Fibroblast of gingiva (primary cell): ENCODE data around the gene PI4K2A.
"Not testable (repeated sequence)": the region's sequence is repeated elsewhere in the genome, so short reads cannot be mapped to it uniquely, and the experiment has no call there.

Experiments used
- DNase-seq: peaks from one replicate; pipeline ENCODE4 v3.0.0-alpha.2; 2011; ENCODE audit warnings: low read depth

The PI4K2A gene

GRCh38 chr10:97632949-97633884 lies 7.3 kb upstream of the PI4K2A start, which contains the start of gene MORN4:
Gene MORN4 (minus strand): TSS chr10:97633500. CDS start chr10:97619653, 13,847 bp downstream.
- peak; percentile 89 for DNase-seq

- DNase-seq = no peak
These were observed 6.5 kb upstream of the PI4K2A start for GRCh38 chr10:97633921-97634320.

DNA sequence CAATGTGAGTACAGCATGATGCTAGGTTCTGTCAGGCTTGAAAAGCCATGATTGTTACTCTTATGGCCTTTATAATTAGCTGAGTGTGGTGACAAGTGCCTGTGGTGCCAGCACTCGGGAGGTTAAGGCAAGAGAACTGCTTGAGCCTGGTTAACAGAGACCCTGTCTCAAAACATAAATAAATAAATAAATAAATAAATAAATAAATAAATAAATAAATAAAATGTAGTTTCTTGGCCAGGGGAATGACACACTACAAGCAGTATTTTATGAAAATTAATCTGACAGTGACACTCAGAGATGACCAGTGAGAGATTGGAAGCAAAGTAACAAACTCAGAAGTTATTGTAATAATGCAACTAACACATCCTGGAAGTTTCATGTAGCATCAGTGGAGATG lies 4.9 kb upstream of the PI4K2A start:
- DNase-seq = no peak

DNA sequence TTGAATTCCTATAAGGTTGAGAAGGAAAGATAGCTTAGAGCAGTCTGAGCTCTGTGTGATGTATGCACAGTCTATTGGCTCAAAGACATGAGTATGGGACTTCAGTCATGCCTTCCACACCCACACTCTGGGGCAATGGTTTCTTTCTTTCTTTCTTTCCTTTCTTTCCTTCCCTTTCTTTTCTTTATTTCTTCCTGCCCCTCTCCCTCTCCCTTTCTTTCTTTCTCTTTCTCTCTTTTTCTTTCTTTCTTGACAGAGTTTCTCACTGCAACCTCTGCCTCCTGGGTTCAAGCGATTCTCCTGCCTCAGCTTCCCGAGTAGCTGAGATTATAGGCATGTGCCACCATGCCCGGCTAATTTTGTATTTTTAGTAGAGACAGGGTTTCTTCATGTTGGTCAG lies 1.4 kb upstream of the PI4K2A start:
- not testable (repeated sequence) for DNase-seq

DNA sequence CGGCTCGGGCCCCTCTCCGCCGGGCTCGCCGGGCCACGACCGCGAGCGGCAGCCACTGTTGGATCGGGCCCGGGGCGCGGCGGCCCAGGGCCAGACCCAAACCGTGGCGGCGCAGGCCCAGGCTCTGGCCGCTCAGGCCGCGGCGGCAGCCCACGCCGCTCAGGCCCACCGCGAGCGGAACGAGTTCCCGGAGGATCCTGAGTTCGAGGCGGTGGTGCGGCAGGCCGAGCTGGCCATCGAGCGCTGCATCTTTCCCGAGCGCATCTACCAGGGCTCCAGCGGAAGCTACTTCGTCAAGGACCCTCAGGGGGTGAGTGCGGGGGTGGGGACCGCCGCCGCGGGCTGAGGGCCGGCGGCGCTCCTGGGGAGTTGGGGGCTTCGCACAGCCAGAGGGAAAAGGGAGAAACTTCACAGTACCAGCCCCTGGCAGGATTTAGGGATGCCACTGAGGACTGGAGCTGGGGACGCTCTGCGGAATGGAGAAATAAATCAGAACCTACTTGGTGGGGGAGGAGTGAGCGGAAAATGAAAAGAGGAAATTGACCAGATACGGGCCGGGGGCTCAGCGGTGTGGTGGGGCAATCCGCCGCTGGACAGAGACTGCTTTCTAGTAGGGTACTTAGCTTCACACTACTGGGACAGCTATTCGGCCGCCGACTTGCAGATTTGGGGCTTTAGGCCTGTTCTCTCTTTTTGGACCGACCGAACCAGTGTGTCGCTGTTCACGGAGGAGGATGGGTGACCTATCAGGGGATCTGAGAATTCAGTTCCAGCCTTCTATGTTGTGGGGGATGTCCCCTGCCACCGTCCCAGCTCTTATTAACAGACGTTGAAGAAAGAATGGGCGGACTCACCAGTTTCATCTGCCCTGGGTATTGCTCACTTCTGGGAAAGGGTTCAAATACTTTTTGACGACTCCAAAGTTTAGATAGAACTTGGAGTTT lies 669 bp downstream of the PI4K2A start:
- DNase-seq = peak; percentile 66

GRCh38 chr10:97642471-97643159 lies 2.1 kb downstream of the PI4K2A start:
- not testable (repeated sequence) for DNase-seq

DNA sequence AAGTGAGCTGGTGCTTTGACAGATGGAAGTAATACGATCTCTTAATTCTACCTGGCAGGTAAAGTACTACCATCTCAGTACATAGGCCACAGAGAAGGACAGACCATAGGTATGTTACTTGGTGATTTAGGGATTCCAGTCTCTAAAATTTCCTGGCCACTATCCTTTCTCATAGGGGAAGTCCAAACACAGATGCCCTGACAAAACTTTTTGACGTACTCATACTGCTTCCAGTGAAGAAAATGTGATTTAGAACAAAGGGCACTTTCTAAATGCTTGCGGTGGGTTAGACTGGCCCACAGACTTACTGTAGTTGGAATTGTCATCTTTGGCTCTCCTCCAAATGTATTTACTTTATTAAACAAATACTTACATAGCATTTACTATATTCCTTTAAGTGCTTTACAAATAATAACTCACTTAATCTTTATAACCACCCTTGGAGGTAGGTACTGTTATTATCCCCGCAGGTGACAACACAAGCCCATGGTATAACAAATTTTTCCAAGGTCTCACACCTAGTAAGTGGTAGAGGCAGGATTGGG lies 3.0 kb downstream of the PI4K2A start:
- no peak for DNase-seq

- peak; percentile 41 for DNase-seq
These were observed 4.5 kb downstream of the PI4K2A start for GRCh38 chr10:97644936-97645335.

GRCh38 chr10:97647556-97647955 lies 7.1 kb downstream of the PI4K2A start:
- peak; percentile 40 for DNase-seq

DNA sequence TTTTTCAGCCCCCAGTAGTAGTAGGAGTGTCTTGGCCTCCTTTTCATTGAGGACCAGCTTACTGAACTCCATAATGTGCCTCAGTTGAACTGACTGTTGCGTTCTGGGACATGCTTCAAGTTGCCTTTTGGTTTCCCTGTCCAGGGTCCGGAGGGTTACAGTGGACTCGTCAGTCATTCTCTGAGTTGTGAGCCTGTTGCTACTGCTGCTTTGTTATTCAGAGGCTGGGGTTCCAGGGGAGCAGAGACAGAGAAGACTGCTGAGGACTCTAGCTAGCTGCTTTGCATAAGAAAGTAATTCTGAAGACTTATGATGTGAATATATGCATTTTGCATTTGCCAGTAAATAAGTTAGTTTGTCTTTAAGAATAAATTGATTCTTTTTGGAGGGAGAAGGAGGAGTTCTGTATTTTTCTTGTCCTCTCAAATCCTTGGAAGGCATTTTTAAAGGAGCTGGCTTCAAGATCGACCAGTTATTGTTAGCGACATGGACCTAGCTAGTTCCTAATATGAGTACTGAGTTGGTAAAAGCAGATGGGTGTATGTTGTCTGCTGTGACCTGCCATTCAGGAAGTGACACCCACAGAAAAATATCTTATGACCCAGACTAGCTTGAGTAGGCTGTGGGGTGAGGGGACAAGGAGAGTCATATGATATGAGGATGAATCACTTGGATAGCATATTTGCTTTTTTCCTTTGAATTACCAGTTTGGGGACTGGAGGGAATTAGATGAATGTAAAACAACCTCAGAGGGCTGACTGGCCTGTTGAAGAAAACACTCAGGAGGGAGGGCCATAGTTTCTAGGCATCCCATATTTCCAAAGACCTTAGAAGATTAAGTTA lies 8.3 kb downstream of the PI4K2A start:
- peak; percentile 91 for DNase-seq

DNA sequence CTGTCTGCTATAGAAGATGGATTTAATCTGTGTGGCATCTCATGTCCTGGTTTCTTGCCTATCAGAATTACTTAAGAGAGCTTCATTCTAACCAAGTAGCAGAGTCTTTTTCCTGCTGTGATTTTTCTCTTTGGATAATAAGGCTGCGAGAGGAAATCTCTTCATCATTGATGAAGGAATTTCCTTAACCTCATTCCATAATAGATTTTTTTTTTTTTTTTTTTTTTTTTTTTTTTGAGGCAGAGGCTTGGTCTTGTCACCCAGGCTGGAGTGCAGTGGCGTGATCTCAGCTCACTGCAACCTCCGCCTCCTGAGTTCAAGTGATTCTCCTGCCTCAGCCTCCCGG lies 8.9 kb downstream of the PI4K2A start:
- DNase-seq = not testable (repeated sequence)

DNA sequence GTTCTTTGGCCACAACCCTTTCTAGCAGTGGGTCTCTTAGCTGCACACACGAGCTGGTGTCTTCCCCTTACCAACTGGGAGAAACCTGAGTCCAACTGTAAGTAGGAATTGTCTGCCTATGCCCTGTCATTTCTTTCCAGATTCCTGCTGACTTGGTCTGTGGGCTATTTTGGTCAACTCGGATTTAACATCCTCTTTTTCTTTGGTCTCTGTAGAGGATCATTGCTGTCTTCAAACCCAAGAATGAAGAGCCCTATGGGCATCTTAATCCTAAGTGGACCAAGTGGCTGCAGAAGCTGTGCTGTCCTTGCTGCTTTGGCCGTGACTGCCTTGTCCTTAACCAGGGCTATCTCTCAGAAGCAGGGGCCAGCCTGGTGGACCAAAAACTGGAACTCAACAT lies 10.3 kb downstream of the PI4K2A start:
- DNase-seq = no peak

DNA sequence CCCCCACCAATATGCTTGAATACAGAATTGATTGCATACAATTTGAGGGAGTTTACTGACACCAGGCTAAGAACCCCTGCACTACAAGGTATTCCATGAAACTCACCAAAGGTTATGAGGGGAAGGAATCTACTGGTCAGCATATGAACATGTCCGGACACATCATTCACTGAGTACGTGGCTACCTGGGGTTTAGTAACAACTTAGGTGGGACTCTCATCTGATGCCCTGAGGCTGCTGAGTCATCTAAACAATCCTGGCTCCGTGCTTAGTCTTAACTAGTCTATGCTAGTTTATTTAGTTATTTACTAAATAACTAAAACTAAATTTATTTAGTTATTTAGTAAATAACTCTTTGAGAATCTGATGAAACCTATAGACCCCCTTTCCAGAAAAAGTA lies 11.3 kb downstream of the PI4K2A start:
- no peak for DNase-seq

DNA sequence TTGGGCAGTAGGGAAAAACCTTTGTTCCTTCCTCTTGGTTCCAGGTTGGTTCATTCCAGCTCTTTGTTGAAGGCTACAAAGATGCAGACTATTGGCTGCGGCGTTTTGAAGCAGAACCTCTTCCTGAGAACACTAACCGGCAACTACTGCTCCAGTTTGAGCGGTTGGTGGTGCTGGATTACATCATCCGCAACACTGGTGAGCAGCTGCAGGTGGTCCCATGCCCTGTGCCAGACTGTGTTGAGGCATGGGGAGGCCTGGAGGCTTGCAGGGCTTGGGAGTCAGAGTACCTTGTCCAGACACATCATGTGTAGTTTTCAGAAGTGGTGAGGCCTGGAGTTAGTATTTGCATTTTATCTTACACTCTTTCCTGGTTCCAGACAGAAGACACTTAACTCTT lies 16.3 kb downstream of the PI4K2A start:
- no peak for DNase-seq

- peak; percentile 58 for DNase-seq
These were observed 19.1 kb downstream of the PI4K2A start for GRCh38 chr10:97659589-97659988.

DNA sequence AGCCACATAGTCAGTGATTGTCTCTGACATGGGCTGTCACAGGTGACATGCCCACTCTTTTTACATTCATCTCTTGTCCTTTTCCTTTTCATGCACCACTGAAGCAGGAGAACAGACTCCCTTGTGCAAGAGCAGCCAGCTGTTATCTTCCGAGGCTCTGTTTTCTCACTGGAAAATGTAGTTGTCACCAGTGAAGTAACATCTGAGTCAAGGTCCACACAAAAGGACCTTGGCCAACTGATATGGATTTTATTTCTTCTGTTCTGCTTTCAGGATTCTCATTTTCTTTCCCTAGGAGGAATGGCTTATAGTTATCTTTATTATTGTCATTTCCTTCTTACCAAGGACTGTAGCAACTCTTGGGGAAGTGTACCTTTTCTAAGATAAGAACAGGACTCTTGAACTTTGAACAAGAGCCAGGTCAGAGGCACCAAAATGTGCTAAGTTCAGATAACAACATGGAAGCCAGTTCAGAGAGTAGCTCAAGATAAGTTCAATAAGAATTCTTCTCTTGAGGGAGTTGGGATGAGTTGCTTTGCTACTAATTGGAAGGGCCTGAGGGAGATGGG lies 23.9 kb downstream of the PI4K2A start:
- DNase-seq = no peak

DNA sequence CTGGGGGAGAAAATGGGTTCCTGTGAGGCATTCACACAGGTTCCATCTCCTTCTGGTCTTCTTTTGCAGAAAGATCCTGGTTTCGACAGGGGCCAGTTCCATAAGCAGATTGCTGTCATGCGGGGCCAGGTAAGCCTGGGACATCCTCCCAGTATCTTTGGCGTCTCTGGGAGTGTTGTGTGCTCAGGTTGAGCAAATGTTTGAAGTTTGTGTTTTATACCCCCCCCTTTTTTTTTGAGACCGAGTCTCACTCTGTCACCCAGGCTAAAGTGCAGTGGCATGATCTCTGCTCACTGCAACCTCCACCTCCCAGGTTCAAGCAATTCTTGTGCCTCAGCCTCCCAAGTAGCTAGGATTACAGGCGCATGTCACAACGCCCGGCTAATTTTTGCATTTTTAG lies 26.5 kb downstream of the PI4K2A start:
- DNase-seq = no peak

- DNase-seq = no peak
These were observed 27.0 kb downstream of the PI4K2A start for GRCh38 chr10:97667463-97667862.

- no peak for DNase-seq
These were observed 29.1 kb downstream of the PI4K2A start for GRCh38 chr10:97669571-97669970.

DNA sequence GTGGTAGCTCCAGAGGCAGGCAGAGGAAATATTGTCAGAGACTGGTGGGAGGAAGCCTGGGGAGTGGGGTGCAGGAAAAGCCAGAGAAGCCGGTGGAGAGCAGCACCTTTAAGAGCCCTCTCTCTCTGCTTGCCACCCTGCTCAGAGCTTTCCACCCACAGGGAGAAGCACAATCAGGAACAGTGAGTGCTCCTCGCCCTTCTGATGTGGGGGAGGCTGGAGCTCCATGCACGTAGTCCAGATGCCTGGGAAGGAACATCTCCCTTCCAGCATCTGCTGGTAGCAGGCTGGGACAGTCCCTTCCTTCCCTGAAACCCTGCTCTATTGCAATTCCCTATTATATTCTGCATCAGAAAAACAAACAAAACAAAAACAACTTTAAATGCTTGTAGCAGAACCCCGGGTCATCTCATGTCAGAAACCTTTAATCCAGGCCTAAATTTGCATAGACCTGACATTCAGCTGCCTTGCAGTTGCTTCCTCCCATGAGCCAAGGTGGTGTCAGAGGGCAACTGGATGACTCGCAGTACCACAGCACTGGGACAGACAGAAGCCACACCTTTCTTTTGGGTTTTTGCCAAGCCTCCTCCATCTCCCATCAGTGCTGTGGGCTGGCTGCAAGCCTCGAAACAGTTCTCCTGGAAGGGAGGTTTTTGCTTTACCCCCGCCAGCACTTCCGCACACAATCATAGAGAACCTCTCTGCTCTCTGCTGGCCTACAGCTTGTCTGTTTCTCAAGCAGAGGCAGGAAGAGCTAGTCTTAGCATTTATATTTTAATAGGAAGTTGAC lies 33.5 kb downstream of the PI4K2A start:
- DNase-seq = peak; percentile 28
